SK-N-MC (cell line): ENCODE data around the gene KCNJ6.

Source experiments
- EZH2 ChIP-seq: fragments of 200-600 bp; sonication (generic); IDR thresholded peaks from one replicate; pipeline ENCODE4 v1.6.1; 2017; ENCODE audit warnings: antibody characterized with exemption
- FOXP2 ChIP-seq: optimal IDR thresholded peaks from 2 replicates; pipeline ENCODE3; 2011; ENCODE audit warnings: mild to moderate bottlenecking, moderate library complexity; ENCODE audit not compliant: insufficient read depth; ENCODE audit errors: extremely low read length, control extremely low read depth
- POLR2AphosphoS5 ChIP-seq: IDR thresholded peaks from 2 replicates; pipeline ENCODE4 v1.6.1; 2012; ENCODE audit warnings: mild to moderate bottlenecking, low read depth, low read length, borderline replicate concordance

- no peak for TF ChIP-seq POLR2AphosphoS5
- TF ChIP-seq EZH2 = no peak
- TF ChIP-seq FOXP2 = no peak
These were observed 127.8 kb downstream of the KCNJ6 start for GRCh38 chr21:37788503-37788902.
